C1 segment of cervical spinal cord (tissue), 14 donors: ENCODE data around the gene COMMD10.
A peak's percentile ranks its signal among the peaks of the same experiment; 100 is the strongest.

ENCODE experiments used
- DNase-seq, 14 donors: peaks; one replicate each; lab custom pipeline; 2025; lab: John Stamatoyannopoulos, UW

Gene COMMD10

GRCh38 chr5:116216246-116216645 is 131.4 kb downstream of the COMMD10 start:
- DNase-seq = no peak

- DNase-seq = no peak
These were observed 140.6 kb downstream of the COMMD10 start for GRCh38 chr5:116225281-116225922.

GRCh38 chr5:116229131-116229689 is 144.4 kb downstream of the COMMD10 start:
- DNase-seq = no peak

GRCh38 chr5:116231288-116231687 is 146.5 kb downstream of the COMMD10 start:
- DNase-seq = no peak

- no peak for DNase-seq
These were observed 149.9 kb downstream of the COMMD10 start for GRCh38 chr5:116234681-116235080.

- no peak for DNase-seq
These were observed 153.2 kb downstream of the COMMD10 start for GRCh38 chr5:116237917-116238500.

GRCh38 chr5:116242343-116242742 is 157.5 kb downstream of the COMMD10 start:
- DNase-seq = no peak

GRCh38 chr5:116248432-116248831 is 163.6 kb downstream of the COMMD10 start:
- no peak for DNase-seq

- DNase-seq = no peak
These were observed 164.8 kb downstream of the COMMD10 start for GRCh38 chr5:116249648-116250047.

GRCh38 chr5:116256717-116257116 is 171.9 kb downstream of the COMMD10 start:
- no peak for DNase-seq

- DNase-seq = no peak
These were observed 180.6 kb downstream of the COMMD10 start for GRCh38 chr5:116265471-116265870.

GRCh38 chr5:116271446-116272025 is 186.7 kb downstream of the COMMD10 start:
- DNase-seq = no peak

GRCh38 chr5:116272281-116272941 is 187.6 kb downstream of the COMMD10 start:
- no peak for DNase-seq

- no peak for DNase-seq
These were observed 188.8 kb downstream of the COMMD10 start for GRCh38 chr5:116273448-116274242.

- peak in 1 of 14 donors; percentile 6 for DNase-seq
These were observed 189.4 kb downstream of the COMMD10 start for GRCh38 chr5:116274251-116274650.

GRCh38 chr5:116275282-116275681 is 190.5 kb downstream of the COMMD10 start:
- DNase-seq = no peak

- no peak for DNase-seq
These were observed 192.1 kb downstream of the COMMD10 start for GRCh38 chr5:116276952-116277351.

- DNase-seq = no peak
These were observed 195.5 kb downstream of the COMMD10 start for GRCh38 chr5:116280149-116280803.

GRCh38 chr5:116281309-116281708 is 196.5 kb downstream of the COMMD10 start:
- DNase-seq = no peak

- no peak for DNase-seq
These were observed 203.7 kb downstream of the COMMD10 start for GRCh38 chr5:116288524-116288923.

- no peak for DNase-seq
These were observed 204.5 kb downstream of the COMMD10 start for GRCh38 chr5:116289276-116289675.
